Large intestine (tissue), 3 donors: ENCODE results near the gene VSIG4. TPM values are rescaled to one million over a fixed set of nuclear protein-coding genes. Genes with fewer than 3 reads are reported as not detected.
"Not testable (repeated sequence)": the region's sequence is repeated elsewhere in the genome, so short reads cannot be mapped to it uniquely, and the experiment has no call there.

Experiments used
- DNase-seq, 2 donors: peaks; one replicate each; pipeline versions ENCODE4 v3.0.0 to v3.0.0-alpha.2; 2013
- H3K27ac ChIP-seq: one replicate; pipeline ENCODE4 v1.5.1; 2013; ENCODE audit warnings: low read length
- H3K27me3 ChIP-seq: 2 replicates; pipeline ENCODE4 v1.6.1; 2013; ENCODE audit warnings: low read length; ENCODE audit not compliant: control insufficient read depth, insufficient read depth
- H3K36me3 ChIP-seq: 2 replicates; pipeline ENCODE4 v1.6.1; 2013; ENCODE audit warnings: low read length; ENCODE audit not compliant: control insufficient read depth, insufficient read depth
- H3K4me1 ChIP-seq: one replicate; pipeline ENCODE4 v1.6.1; 2013; ENCODE audit warnings: low read length; ENCODE audit not compliant: control insufficient read depth, insufficient read depth
- H3K4me3 ChIP-seq: one replicate; pipeline ENCODE4 v1.5.1; 2013; ENCODE audit warnings: low read length
- H3K9me3 ChIP-seq: one replicate; pipeline ENCODE4 v1.6.1; 2013; ENCODE audit warnings: mild to moderate bottlenecking, low read depth, low read length, moderate library complexity; ENCODE audit not compliant: control insufficient read depth
- WGBS: methylation state at CpG from one replicate; pipeline ENCODE4 v1.1.5; 2013; ENCODE audit warnings: low lambda C conversion rate; ENCODE audit not compliant: insufficient coverage; 5-methylcytosine and 5-hydroxymethylcytosine counted together
- polyA plus RNA-seq: library from polyadenylated mRNA; unstranded; fragments of 120-200 nt; gene quantifications from one replicate; pipeline ENCODE4 v1.2.1, GENCODE V29; 2013

Gene VSIG4
- polyA plus RNA-seq, 1 donor: 8.4 TPM

DNA sequence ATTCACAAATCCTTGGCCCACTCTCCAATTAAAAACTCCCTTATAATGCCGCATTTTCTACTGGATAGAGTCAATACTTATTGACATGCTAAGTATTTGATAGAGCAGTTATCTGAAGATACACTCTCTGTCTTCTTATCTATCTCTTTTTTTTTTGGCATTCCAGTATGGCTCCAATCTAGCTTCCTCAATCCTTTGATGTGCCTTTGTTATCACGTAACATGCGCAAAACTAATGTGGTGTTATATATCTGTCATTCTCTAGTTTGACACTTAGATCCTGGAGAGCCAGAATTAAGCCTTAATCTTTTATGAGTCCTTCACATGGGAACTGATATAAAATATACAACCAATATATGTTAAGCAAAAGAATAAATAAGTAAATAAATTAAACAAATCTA, 54.7 kb downstream of the VSIG4 start:
- Histone ChIP-seq H3K9me3 (no peaks in the 10 kb centered on the region), H3K27ac (no peak overlapping the region), H3K4me3 (no peak overlapping the region), H3K4me1 (no peaks in the 10 kb centered on the region), H3K27me3 (no peaks in the 10 kb centered on the region), H3K36me3 (no peaks in the 10 kb centered on the region)
- WGBS: no CpG with 5 or more reads among the region's 3 CpGs
- DNase-seq: no peak

DNA sequence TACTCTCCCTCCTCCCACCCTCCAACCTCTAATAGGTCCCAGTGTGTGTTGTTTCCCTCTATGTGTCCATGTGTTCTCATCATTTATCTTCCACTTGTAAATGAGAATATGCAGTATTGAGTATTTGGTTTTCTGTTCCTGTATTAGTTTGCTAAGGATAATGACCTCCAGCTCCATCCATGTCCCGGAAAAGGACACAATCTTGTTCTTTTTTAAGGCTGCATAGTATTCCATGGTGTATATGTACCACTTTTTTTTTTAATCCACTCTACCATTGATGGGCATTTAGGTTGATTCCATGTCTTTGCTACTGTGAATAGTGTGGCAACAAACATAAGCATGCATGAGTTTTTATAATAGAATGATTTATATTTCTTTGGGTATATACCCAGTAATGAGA, 62.7 kb downstream of the VSIG4 start:
- not testable (repeated sequence) for H3K4me3 ChIP-seq, H3K27me3 ChIP-seq, H3K36me3 ChIP-seq, H3K4me1 ChIP-seq, DNase-seq, H3K27ac ChIP-seq, H3K9me3 ChIP-seq
- WGBS: no CpG with 5 or more reads among the region's 1 CpG

DNA sequence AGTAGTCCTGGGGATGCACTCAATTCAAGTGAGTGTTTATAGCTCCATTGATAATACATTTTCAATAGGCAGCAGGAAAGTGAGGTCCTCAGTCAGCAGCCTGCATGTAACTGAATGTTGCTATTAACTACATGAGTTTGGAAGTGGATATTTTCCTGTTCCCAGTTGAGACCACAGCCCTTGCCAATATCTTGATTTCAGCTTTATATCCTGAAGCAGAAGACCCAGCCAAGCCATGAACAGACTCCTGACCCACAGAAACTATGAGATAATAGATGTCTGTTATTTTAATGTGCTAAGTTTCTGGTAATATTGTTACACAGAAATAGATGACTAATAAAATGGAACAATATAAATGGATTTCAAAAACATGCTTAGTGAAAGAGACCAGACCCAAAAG, 63.7 kb downstream of the VSIG4 start:
- H3K4me3 ChIP-seq: no peak overlapping the region
- no peaks in the 10 kb centered on the region for H3K27me3 ChIP-seq
- no peaks in the 10 kb centered on the region for H3K4me1 ChIP-seq
- no peak overlapping the region for H3K27ac ChIP-seq
- no peaks in the 10 kb centered on the region for H3K9me3 ChIP-seq
- DNase-seq: no peak
- H3K36me3 ChIP-seq: no peaks in the 10 kb centered on the region

DNA sequence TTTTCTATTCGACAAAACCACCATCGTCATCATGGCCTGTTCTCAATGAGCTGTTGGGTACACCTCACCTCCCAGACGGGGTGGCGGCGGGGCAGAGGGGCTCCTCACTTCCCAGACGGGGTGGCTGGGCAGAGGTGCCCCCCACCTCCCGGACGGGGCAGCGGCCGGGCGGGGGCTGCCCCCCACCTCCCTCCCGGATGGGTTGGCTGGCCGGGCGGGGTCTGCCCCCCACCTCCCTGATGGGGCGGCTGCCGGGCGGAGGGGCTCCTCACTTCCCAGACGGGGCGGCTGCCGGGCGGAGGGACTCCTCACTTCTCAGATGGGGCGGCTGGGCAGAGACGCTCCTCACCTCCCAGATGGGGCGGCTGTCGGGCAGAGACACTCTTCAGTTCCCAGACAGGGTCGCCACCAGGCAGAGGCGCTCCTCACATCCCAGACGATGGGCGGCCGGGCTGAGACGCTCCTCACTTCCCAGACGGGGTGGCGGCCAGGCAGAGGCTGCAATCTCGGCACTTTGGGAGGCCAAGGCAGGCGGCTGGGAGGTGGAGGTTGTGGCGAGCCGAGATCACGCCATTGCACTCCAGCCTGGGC, 64.6 kb downstream of the VSIG4 start:
- no CpG with 5 or more reads among the region's 38 CpGs for WGBS
- DNase-seq, H3K27ac ChIP-seq, H3K27me3 ChIP-seq, H3K4me3 ChIP-seq, H3K9me3 ChIP-seq, H3K4me1 ChIP-seq, H3K36me3 ChIP-seq: not testable (repeated sequence)

Other genes starting within 250 kb of the VSIG4 start
- 200 TPM for gene HEPH, start 124.2 kb upstream of the VSIG4 start, polyA plus RNA-seq